ENCODE results near the gene DLG2. TPM values are rescaled to one million over a fixed set of nuclear protein-coding genes. Genes with fewer than 3 reads are reported as not detected.

Gene DLG2
- polyA plus RNA-seq, 3 donors, result 0.24 to 0.39 TPM; not detected in 1

DNA sequence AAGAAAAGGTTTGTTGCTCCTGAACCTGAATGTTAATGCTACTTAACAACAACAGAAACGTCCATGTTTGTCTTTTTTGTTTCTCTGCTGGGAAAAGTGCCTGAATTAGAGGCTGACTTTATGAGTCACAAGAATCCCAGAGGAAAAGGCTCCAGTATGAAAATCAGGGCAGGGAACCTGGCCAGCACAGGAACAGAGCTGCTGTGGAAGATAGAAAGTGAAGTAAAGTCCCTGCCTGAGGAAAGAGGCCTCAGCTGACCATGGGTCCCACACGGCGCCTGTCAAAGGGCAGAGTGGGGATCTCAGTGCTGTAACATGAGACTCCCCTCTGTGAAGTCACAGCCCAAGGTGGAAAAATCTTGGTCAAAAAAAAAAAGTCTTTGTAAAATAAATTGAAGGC lies 1708.7 kb downstream of the DLG2 start:
- peaks cover 0 to 2% (median 0%) of the 10 kb centered on the region in 7 donors for H3K9me3 Mint-ChIP-seq
- Histone ChIP-seq H3K4me3 (replicated peaks in 1 of 3; ENCODE audit: low read depth in 2 of 3, low read length in 3 of 3) (no peak overlapping the region), H3K4me1 (ENCODE audit: control insufficient read depth in 1 of 2, insufficient read depth in 2 of 2, low read length in 2 of 2) (no peaks in the 10 kb centered on the region), H3K27me3 (ENCODE audit: control insufficient read depth in 2 of 2, insufficient read depth in 2 of 2, low read length in 2 of 2) (no peaks in the 10 kb centered on the region), H3K9me3 (replicated peaks in 1 of 2; ENCODE audit: control insufficient read depth in 1 of 2, insufficient read depth in 1 of 2, low read length in 2 of 2) (no peaks in the 10 kb centered on the region), H3K36me3 (replicated peaks in 1 of 2; ENCODE audit: control insufficient read depth in 1 of 2, insufficient read depth in 2 of 2, low read length in 2 of 2) (no peaks in the 10 kb centered on the region), H3K9ac (ENCODE audit: insufficient read depth, low read length, poor library complexity, severe bottlenecking) (no peak overlapping the region), H2AFZ (ENCODE audit: insufficient read depth, low read depth, low read length, poor library complexity, severe bottlenecking) (no peak overlapping the region), H3K4me2 (replicated peaks; ENCODE audit: extremely low read depth, low read length, poor library complexity, severe bottlenecking) (no peak overlapping the region), H4K20me1 (ENCODE audit: insufficient read depth, low read length) (no peaks in the 10 kb centered on the region), H3K27ac (ENCODE audit: low read depth in 1 of 2, low read length in 2 of 2) (no peak overlapping the region), H3K79me2 (ENCODE audit: insufficient read depth, low read length) (no peaks in the 10 kb centered on the region)
- intact Hi-C loops (cut with micrococcal nuclease), result no loop called here
- no peak overlapping the region for H3K4me3 Mint-ChIP-seq
- H3K36me3 Mint-ChIP-seq, result no peaks in the 10 kb centered on the region
- no peak for TF ChIP-seq CTCF (IDR thresholded peaks at IDR 0.05)
- DNase-seq, result no peak
- no peaks in the 10 kb centered on the region for H3K27me3 Mint-ChIP-seq (ENCODE audit: low read depth in 3 of 3)
- no peak overlapping the region for H3K27ac Mint-ChIP-seq
- H3K4me1 Mint-ChIP-seq, result no peaks in the 10 kb centered on the region
- no CpG with 5 or more reads among the region's 3 CpGs for WGBS (ENCODE audit: insufficient coverage)

DNA sequence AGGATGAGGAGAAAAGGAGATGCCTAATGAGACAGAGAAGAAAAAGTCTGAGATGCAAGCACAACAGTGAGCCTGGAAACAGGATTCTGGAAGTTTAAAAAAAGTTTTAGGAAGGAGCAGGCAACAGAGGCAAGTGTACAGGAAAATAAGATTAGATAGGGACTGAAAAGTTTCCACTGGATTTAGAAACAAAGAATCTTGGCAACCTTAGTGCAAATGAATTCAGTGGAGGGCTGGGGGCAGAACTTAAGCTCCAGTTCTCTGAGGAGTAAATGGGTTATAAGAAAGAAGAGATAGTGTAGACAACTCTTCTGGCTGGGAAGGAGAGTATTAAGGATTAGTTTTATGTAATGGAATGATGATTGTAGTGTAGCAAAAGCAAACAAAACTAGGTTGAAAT lies 1712.1 kb downstream of the DLG2 start:
- Mint-ChIP-seq H3K27me3 (ENCODE audit: low read depth in 3 of 3) (no peaks in the 10 kb centered on the region), H3K4me3 (no peak overlapping the region), H3K4me1 (no peaks in the 10 kb centered on the region), H3K27ac (no peak overlapping the region), H3K36me3 (no peaks in the 10 kb centered on the region), H3K9me3 (peaks cover 0 to 2% (median 0%) of the 10 kb centered on the region in 7 donors)
- Histone ChIP-seq H3K36me3 (replicated peaks in 1 of 2; ENCODE audit: control insufficient read depth in 1 of 2, insufficient read depth in 2 of 2, low read length in 2 of 2) (no peaks in the 10 kb centered on the region), H3K9ac (ENCODE audit: insufficient read depth, low read length, poor library complexity, severe bottlenecking) (no peak overlapping the region), H3K4me2 (replicated peaks; ENCODE audit: extremely low read depth, low read length, poor library complexity, severe bottlenecking) (no peak overlapping the region), H2AFZ (ENCODE audit: insufficient read depth, low read depth, low read length, poor library complexity, severe bottlenecking) (no peak overlapping the region), H3K4me3 (replicated peaks in 1 of 3; ENCODE audit: low read depth in 2 of 3, low read length in 3 of 3) (no peak overlapping the region), H3K27ac (ENCODE audit: low read depth in 1 of 2, low read length in 2 of 2) (no peak overlapping the region), H3K27me3 (ENCODE audit: control insufficient read depth in 2 of 2, insufficient read depth in 2 of 2, low read length in 2 of 2) (no peaks in the 10 kb centered on the region), H3K79me2 (ENCODE audit: insufficient read depth, low read length) (no peaks in the 10 kb centered on the region), H4K20me1 (ENCODE audit: insufficient read depth, low read length) (no peaks in the 10 kb centered on the region), H3K4me1 (ENCODE audit: control insufficient read depth in 1 of 2, insufficient read depth in 2 of 2, low read length in 2 of 2) (no peaks in the 10 kb centered on the region), H3K9me3 (replicated peaks in 1 of 2; ENCODE audit: control insufficient read depth in 1 of 2, insufficient read depth in 1 of 2, low read length in 2 of 2) (no peaks in the 10 kb centered on the region)
- no peak for TF ChIP-seq CTCF (IDR thresholded peaks at IDR 0.05)
- DNase-seq, result no peak
- intact Hi-C loops (cut with micrococcal nuclease), result no loop called here

All from CD14-positive monocyte (primary cell).